Loucy (cell line): ENCODE measurements around the gene TBC1D1.

Experiments used
- CTCF ChIP-seq: fragments of 200-600 bp; sonication (generic); conservative IDR thresholded peaks from 2 replicates; pipeline ENCODE4 v1.5.1; 2014; ENCODE audit warnings: mild to moderate bottlenecking, antibody characterized with exemption, low read length
- EZH2phosphoT487 ChIP-seq: fragments of 200-600 bp; IDR thresholded peaks from 2 replicates; pipeline ENCODE4 v1.6.1; 2018; ENCODE audit warnings: antibody characterized with exemption, mild to moderate bottlenecking, moderate library complexity, borderline replicate concordance

GRCh38 chr4:38166082-38166481 lies 275.2 kb downstream of the TBC1D1 start:
- no peak for TF ChIP-seq CTCF
- TF ChIP-seq EZH2phosphoT487, result no peak
